Kidney epithelial cell (primary cell): ENCODE measurements around the gene IFITM5. TPM values are rescaled to one million over a fixed set of nuclear protein-coding genes. Genes with fewer than 3 reads are reported as not detected.
"Not testable (repeated sequence)": the region's sequence is repeated elsewhere in the genome, so short reads cannot be mapped to it uniquely, and the experiment has no call there.

Experiments used
- DNase-seq: peaks from one replicate; pipeline ENCODE4 v3.0.0-alpha.2; 2010; ENCODE audit warnings: low read depth
- H3K27me3 ChIP-seq: 2 replicates; pipeline ENCODE4 v1.6.0; 2011; ENCODE audit warnings: low read length; ENCODE audit not compliant: control insufficient read depth, insufficient read depth
- H3K36me3 ChIP-seq: 2 replicates; pipeline ENCODE4 v1.5.1; 2011; ENCODE audit warnings: low read length; ENCODE audit not compliant: control insufficient read depth, insufficient read depth
- H3K4me3 ChIP-seq: 2 replicates; pipeline ENCODE4 v1.5.1; 2011; ENCODE audit warnings: low read depth, mild to moderate bottlenecking, control low read depth, low read length
- total RNA-seq: library from RNA; depleted of rRNA; stranded (reverse); fragments of >200 nt; gene quantifications from 2 replicates; pipeline ENCODE4 v1.2.3, GENCODE V29; 2015
- TF ChIP-seq, protein P1 (sequence below): IDR thresholded peaks from 2 replicates; pipeline ENCODE4 v1.5.1; 2011; ENCODE audit warnings: mild to moderate bottlenecking, moderate library complexity, low read length, control low read depth, inconsistent platforms; ENCODE audit not compliant: insufficient read depth, poor library complexity, severe bottlenecking

IFITM5 gene
- total RNA-seq, 1 donor from 2014 or later, result not detected

DNA sequence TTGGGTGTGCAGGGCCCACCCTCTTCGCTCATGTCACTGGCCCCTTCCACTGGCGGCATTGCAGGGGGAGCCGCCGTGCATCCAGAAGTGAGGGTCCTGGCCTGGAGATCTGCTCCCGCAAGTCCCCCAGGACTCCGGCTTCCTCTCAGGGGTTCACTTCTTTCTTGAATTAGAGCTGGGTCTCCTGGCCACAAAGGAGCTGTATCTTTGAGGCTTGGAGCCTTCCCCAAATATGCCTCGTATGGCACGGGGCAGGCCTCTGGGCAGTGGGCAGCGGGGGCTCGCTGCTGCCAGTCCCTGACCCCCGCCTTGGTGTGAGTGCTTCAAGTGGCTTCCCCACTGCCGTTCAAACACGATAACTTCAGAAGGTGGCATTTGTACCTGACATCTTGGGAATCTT lies 28.7 kb upstream of the IFITM5 start:
- no peak for DNase-seq
- H3K36me3 ChIP-seq, result no peaks in the 10 kb centered on the region
- H3K27me3 ChIP-seq, result no peaks in the 10 kb centered on the region
- no peak overlapping the region for H3K4me3 ChIP-seq
- TF ChIP-seq, protein P1, sequence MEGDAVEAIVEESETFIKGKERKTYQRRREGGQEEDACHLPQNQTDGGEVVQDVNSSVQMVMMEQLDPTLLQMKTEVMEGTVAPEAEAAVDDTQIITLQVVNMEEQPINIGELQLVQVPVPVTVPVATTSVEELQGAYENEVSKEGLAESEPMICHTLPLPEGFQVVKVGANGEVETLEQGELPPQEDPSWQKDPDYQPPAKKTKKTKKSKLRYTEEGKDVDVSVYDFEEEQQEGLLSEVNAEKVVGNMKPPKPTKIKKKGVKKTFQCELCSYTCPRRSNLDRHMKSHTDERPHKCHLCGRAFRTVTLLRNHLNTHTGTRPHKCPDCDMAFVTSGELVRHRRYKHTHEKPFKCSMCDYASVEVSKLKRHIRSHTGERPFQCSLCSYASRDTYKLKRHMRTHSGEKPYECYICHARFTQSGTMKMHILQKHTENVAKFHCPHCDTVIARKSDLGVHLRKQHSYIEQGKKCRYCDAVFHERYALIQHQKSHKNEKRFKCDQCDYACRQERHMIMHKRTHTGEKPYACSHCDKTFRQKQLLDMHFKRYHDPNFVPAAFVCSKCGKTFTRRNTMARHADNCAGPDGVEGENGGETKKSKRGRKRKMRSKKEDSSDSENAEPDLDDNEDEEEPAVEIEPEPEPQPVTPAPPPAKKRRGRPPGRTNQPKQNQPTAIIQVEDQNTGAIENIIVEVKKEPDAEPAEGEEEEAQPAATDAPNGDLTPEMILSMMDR, result no peak

DNA sequence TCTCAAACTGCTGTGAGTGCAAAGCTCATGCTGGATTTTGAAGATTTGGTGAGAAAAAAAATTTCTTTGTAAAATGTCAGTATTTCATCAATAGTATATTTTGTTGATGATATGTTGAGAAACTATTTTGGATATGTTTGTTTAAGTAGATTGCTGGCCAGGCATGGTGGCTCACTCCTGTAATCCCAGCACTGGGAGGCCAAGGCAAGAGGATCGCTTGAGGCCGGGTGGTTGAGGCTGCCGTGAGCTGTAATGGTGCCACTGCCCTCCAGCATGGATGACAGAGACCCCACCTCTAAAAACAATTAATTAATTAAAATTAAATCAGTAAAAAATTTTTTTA lies 28.2 kb upstream of the IFITM5 start:
- DNase-seq, result no peak
- no peak overlapping the region for H3K4me3 ChIP-seq
- no peaks in the 10 kb centered on the region for H3K27me3 ChIP-seq
- TF ChIP-seq, protein P1, result no peak
- no peaks in the 10 kb centered on the region for H3K36me3 ChIP-seq

DNA sequence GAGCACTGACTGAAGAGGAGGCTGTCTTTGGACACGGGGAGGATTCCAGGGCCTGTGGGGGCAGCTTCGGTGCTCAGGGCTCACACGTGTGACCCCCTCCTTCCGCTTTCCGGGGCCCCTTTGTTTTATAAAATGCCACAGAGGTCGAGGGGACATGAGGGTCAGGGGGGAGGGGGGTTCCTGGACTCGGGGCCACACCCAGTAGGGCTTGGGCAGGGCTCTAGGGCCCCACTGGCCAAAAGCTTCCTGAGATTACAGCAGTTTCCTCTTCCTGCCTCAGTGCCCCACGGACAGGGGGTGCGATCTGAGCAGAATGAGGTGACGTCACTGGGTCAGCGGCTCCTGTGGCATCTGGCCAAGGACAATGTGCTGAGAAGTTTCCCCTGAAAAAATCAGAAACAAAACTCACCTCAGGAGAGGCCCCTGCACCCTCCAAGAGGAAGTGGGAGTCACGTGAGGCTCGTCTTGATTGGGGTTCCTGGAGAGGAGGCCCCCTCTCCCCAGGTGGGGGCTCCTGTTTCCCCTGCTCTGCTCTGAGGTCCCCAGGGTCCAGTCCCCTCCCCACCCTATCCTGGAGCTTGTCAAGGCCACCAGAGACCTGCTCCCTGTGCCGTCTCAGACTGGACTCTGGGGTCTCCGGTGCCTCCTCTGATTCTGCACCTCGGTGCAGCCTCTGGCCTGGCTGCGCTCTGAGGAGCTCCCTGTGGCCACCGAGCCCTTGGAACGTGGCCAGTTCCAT lies 27.7 kb upstream of the IFITM5 start:
- Histone ChIP-seq H3K36me3 (no peaks in the 10 kb centered on the region), H3K27me3 (no peaks in the 10 kb centered on the region), H3K4me3 (no peak overlapping the region)
- TF ChIP-seq, protein P1, result no peak
- no peak for DNase-seq

DNA sequence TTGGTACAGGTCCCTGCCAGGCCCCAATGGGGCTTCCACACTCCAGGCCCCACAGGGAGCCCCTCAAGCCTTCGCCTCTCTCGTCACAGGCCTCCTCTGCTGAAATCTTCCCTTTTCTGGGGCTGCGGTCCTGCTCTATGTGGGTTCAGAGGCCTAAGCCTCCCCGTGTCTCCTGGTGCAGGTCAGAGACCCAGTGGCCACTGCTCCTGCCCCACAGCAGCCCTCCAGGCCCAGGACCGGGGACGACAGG lies 27.2 kb upstream of the IFITM5 start:
- TF ChIP-seq, protein P1, result no peak
- DNase-seq, result no peak
- Histone ChIP-seq H3K27me3 (no peaks in the 10 kb centered on the region), H3K4me3 (no peak overlapping the region), H3K36me3 (no peaks in the 10 kb centered on the region)

DNA sequence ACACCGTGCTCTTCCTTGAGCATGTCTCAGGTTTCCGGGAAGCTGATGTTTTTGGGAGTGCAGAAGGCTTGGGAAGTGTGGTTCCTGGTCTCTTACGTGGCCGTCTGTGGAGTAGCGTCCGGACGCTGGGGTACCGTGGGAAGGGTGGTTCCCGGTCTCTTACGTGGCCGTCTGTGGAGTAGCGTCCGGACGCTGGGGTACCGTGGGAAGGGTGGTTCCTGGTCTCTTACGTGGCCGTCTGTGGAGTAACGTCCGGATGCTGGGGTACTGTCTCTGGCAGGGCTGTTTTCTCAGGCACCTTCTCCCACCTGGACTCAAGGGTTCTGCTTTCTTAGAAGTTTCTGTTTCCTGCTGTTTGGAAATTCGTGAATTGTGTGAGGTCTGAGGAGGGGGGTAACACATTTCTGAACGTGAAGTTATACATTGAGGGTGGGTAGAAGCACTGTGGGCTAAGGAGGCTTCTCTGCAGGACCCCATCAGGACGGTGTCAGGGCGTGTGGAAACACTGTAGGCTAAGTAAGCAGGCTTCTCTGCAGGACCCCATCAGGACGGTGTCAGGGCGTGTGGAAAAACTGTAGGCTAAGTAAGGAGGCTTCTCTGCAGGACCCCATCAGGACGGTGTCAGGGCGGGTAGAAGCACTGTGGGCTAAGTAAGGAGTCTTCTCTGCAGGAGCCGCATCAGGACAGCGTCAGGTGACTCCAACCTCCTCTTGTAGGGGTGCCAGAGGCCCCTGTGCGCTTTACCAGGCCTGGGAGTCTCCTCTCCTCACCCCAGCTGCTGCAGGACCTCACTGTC lies 26.7 kb upstream of the IFITM5 start:
- no peaks in the 10 kb centered on the region for H3K36me3 ChIP-seq
- no peak for DNase-seq
- no peaks in the 10 kb centered on the region for H3K27me3 ChIP-seq
- H3K4me3 ChIP-seq, result no peak overlapping the region
- TF ChIP-seq, protein P1, result no peak

DNA sequence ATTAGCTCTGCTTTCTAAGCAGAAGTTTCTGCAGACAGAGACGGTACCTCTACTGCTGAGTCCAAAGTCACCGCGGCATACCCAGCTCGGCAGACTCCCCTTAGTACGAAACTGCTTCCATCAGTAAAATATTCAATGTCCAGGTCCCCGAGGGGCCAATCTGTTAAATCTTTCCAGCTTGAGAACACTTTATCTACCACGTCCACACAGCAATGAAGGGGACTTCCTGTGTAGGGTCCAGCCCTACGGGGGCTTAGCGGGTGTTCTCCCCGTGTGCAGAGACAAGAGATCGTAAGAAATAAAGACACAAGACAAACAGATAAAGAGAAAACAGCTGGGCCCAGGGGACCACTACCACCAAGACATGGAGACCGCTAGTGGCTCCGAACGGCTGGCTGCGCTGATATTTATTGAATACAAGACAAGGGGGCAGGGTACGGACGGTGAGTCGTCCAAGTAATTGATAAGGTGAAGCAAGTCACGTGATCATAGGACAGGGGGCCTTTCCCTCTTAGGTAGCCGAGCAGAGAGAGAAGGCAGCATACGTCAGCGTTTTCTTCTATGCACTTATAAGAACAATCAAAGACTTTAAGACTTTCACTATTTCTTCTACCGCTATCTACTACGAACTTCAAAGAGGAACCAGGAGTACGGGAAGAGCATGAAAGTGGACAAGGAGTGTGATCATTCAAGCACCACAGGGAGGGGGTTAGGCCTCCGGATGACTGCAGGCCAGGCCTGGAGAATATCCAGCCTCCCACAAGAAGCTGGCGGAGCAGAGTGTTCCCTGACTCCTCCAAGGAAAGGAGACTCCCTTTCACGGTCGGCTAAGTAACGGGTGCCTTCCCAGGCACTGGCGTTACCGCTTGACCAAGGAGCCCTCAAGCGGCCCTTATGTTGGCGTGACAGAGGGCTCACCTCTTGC lies 25.5 kb upstream of the IFITM5 start:
- not testable (repeated sequence) for DNase-seq, H3K4me3 ChIP-seq, H3K36me3 ChIP-seq, H3K27me3 ChIP-seq
